ENCODE measurements around the gene AFF4.

DNA sequence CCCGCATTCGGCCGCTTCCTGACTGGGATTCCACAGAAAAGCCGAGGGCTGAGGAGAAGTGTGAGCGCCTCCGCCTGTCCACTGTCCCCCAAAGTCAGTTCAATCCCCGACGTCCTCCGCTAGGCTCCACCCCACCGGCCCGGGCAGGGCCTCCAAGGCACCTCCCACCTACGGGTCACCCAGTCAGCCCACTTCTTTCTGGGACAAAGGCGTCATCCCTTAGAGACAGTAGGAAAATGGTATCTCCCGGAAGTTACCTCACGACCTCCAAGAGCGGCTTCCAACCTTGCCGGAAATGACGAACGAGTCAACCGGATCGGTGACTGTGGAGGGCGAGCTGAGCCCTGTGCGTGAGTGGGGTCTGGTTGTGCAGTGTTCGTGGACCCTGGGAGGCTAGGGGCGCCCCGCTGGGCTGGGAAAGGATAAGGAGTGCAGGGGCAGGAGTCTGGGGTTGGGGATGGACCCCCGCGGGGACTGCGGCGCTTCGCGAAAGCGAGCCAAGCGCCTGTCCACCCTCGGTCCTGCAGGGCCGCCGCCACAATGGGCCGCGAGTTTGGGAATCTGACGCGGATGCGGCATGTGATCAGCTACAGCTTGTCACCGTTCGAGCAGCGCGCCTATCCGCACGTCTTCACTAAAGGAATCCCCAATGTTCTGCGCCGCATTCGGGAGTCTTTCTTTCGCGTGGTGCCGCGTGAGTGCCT is 96.9 kb downstream of the AFF4 start, which contains the start of the genes GDF9 and UQCRQ:
- TF ChIP-seq EZH2phosphoT487 (IDR thresholded peaks at IDR 0.05; ENCODE audit: insufficient read depth, low read depth), result no peak
- TF ChIP-seq EZH2 (IDR thresholded peaks at IDR 0.05; ENCODE audit: insufficient read depth, poor library complexity, severe bottlenecking), result no peak

All from GM23248 (cell line).